22Rv1 (cell line): ENCODE data around the gene EPS8L1.
"Not testable (repeated sequence)": the region's sequence is repeated elsewhere in the genome, so short reads cannot be mapped to it uniquely, and the experiment has no call there.

Experiments
- H3K27ac ChIP-seq: fragments of 450-650 bp; 2 replicates; pipeline ENCODE4 v1.5.1; 2017
- ZFX ChIP-seq: fragments of 450-650 bp; IDR thresholded peaks from 2 replicates; pipeline ENCODE4 v1.6.1; 2017; ENCODE audit warnings: antibody characterized with exemption, borderline replicate concordance
- TF ChIP-seq, protein P1 (sequence below): fragments of 450-650 bp; IDR thresholded peaks from 2 replicates; pipeline ENCODE4 v1.5.1; 2017; ENCODE audit warnings: mild to moderate bottlenecking

Gene EPS8L1

DNA sequence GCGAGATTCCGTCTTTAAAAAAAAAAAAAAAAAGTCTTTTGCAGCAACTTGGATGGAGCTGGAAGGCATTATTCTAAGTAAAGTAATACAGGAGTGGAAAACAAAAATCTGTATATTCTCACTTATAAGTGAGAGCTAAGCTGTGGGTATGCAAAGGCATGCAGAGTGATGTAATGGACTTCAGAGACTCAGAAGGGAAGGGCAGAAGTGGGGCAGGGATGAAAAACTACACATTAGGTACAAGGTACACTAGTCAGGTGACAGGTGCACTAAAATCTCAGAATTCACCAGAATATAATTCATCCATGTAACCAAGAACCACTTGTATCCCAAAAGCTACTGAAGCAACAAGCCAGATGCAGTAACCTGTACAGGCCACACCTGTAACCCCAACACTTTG, 39.6 kb upstream of the EPS8L1 start:
- no peak overlapping the region for H3K27ac ChIP-seq
- TF ChIP-seq, protein P1, sequence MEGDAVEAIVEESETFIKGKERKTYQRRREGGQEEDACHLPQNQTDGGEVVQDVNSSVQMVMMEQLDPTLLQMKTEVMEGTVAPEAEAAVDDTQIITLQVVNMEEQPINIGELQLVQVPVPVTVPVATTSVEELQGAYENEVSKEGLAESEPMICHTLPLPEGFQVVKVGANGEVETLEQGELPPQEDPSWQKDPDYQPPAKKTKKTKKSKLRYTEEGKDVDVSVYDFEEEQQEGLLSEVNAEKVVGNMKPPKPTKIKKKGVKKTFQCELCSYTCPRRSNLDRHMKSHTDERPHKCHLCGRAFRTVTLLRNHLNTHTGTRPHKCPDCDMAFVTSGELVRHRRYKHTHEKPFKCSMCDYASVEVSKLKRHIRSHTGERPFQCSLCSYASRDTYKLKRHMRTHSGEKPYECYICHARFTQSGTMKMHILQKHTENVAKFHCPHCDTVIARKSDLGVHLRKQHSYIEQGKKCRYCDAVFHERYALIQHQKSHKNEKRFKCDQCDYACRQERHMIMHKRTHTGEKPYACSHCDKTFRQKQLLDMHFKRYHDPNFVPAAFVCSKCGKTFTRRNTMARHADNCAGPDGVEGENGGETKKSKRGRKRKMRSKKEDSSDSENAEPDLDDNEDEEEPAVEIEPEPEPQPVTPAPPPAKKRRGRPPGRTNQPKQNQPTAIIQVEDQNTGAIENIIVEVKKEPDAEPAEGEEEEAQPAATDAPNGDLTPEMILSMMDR = no peak
- TF ChIP-seq ZFX = no peak

DNA sequence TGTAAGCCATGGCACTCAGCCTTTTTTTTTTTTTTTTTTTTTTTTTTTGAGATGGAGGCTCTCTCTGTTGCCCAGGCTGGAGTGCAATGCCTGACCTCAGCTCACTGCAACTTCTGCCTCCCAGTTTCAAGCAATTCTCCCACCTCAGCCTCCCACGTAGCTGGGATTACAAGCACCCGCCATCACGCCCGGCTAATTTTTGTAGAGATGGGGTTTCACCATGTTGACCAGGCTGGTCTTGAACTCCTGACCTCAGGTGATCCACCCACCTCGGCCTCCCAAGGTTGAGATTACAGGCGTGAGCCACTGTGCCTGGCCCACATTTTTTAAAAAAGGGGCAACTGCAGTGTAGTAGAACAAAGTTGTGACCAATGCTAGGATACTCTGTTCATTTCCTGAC, 38.1 kb upstream of the EPS8L1 start:
- not testable (repeated sequence) for H3K27ac ChIP-seq

DNA sequence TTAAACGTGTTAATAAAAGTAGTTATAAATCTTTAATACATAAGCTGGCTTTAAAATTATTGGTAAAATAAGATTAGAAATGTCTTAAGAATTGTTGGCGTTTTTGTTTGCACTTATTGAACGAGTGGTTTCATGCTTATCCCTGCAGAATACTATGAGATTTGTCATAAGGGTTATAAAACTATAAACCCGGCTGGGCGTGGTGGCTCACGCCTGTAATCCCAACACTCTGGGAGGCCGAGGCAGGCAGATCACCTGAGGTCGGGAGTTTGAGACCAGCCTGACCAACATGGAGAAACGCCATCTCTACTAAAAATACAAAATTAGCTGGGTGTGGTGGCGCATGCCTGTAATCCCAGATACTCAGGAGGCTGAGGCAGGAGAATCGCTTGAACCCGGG, 35.0 kb upstream of the EPS8L1 start:
- H3K27ac ChIP-seq = not testable (repeated sequence)

DNA sequence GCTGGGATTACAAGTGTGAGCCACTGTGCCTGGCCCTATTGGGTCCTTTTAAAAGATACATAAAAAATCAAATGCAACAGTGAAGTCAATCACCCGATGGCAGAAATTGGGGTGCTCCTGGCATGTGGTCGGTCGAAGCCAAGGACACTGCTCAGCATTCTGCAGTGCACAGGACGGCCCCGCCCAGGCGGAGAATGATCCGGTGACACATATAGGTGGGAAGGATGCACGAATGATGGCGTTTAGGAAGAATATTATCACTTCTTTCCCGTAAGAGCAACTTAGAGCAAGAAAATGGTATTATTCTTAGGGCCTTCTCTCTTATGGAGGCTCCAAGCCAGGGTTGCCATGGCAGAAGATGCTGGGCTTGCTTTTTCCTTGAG, 34.4 kb upstream of the EPS8L1 start:
- no peak overlapping the region for H3K27ac ChIP-seq

DNA sequence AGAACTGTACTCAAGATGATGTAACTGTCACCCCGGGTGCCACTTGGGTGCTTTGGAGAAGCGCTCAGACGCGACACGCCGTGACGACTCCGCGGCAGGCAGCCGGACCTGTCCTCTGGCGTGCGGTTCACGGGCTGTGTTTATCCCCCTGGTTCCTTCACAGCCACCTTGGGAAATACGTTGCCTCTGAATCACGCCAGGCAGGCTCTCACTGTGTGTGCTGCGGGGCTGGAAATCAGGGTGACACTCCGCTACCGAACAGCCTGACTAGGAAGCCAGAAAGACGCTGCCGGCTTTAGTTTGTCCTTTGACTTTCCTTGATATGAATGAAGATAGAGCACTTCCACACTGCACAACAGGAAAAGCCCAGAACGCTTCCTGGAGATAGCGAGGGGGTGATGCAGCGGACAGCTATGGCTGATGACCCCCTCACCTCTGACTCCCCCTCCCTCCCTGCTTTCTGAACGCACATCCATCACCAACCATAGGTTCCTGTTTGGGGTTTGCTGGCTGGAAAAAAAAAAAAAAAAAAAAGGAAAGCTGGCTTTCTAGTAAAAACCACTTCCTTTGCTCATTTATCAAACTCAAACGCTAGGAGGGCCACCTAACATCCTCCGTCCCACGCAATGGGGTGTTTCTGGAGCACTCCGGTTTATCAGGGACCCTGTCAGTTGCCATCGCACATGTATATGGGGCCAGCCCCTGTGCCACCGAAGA, 33.9 kb upstream of the EPS8L1 start:
- TF ChIP-seq, protein P1 = no peak
- TF ChIP-seq ZFX = no peak
- no peak overlapping the region for H3K27ac ChIP-seq

More for the DNA sequence above, 34.4 kb upstream of the EPS8L1 start:
- no peak for TF ChIP-seq ZFX
- TF ChIP-seq, protein P1 = no peak

DNA sequence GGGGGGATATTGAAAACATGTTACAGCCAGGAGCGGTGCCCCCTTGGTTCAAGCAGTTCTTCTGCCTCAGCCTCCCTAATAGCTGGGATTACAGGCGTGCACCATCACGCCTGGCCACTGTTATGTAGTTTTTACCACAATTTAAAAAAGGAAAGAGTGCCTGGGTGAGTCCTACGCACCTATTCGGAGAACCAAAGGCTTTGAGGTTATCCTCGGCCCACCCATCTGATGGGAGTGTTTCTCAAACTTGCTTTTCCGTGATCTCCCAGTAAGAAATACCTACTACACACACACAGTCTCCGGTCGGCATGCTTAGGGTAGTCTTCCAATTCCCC, 33.4 kb upstream of the EPS8L1 start:
- no peak overlapping the region for H3K27ac ChIP-seq
- no peak for TF ChIP-seq ZFX
- TF ChIP-seq, protein P1 = no peak

DNA sequence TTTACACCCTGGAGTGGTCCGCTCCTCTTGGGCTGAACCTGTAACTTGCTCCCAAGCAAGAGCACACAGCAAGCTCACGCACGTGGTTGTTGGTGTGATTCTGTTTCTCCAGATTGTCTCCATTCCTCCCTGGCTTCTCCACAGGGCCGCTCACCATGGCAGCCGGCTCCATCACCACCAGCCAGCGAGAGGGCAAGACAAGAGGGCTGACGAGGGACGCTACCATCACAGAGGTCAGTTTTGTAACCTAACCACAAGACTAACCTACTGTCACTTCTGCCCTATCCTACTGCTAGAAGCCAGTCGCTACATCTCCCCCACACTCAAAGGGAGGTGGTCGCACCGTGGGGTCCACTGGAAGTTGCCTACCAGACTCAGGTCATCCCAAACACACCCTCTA, 33.0 kb upstream of the EPS8L1 start:
- no peak overlapping the region for H3K27ac ChIP-seq
- TF ChIP-seq, protein P1 = no peak

DNA sequence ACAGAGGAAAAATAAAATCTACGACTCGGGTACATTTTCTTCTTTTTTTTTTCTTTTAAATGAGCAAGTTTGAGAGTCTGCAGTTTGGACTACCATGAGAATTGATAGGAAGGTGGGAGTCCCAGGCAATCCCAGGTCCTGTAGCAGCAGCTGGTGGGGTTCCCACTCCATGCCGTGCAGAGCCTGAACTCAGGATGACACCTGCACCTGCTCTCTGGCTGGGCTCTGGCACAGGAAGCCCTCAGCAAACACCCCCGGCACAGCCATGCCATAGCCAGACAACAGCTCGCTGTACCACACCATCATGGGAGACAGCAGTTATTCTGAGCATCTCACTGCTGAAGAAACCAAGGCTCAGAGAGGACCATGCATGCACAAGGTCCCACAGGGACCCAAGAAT, 31.4 kb upstream of the EPS8L1 start:
- no peak for TF ChIP-seq ZFX
- TF ChIP-seq, protein P1 = no peak

More for the DNA sequence above, 31.4 kb upstream of the EPS8L1 start:
- H3K27ac ChIP-seq = no peak overlapping the region
